CD14-positive monocyte (primary cell): ENCODE data around the gene WARS2. TPM values are rescaled to one million over a fixed set of nuclear protein-coding genes. Genes with fewer than 3 reads are reported as not detected.

Experiments
- DNase-seq, 3 donors: peaks; one replicate each; pipeline ENCODE4 v3.0.0-alpha.2; 2011 to 2022
- H2AFZ ChIP-seq: 2 replicates; pipeline ENCODE4 v1.6.0; 2012; ENCODE audit warnings: mild to moderate bottlenecking, low read depth, low read length, inconsistent platforms; ENCODE audit not compliant: insufficient read depth, poor library complexity, severe bottlenecking
- H3K27ac ChIP-seq, 2 donors: 1 replicate in 1 of 2; 2 replicates in 1 of 2; pipeline ENCODE4 v1.5.1; 2012 to 2013; ENCODE audit warnings: low read length in 2 of 2, control low read depth in 1 of 2, inconsistent platforms in 1 of 2, low read depth in 1 of 2, mild to moderate bottlenecking in 1 of 2
- H3K27me3 ChIP-seq, 2 donors: one replicate each; pipeline versions ENCODE4 v1.6.0 to v1.6.1; 2011 to 2013; ENCODE audit warnings: low read length in 2 of 2; ENCODE audit not compliant: control insufficient read depth in 2 of 2, insufficient read depth in 2 of 2
- H3K36me3 ChIP-seq, 2 donors: replicated peaks in 1 of 2; 1 replicate in 1 of 2; 2 replicates in 1 of 2; pipeline versions ENCODE4 v1.5.1 to v1.6.1; 2012 to 2013; ENCODE audit warnings: low read length in 2 of 2, control low read depth in 1 of 2, inconsistent platforms in 1 of 2, mild to moderate bottlenecking in 1 of 2; ENCODE audit not compliant: insufficient read depth in 2 of 2, control insufficient read depth in 1 of 2
- H3K4me1 ChIP-seq, 2 donors: 1 replicate in 1 of 2; 2 replicates in 1 of 2; pipeline versions ENCODE4 v1.5.1 to v1.6.1; 2012 to 2013; ENCODE audit warnings: low read length in 2 of 2, control low read depth in 1 of 2, inconsistent platforms in 1 of 2, mild to moderate bottlenecking in 1 of 2, moderate library complexity in 1 of 2; ENCODE audit not compliant: insufficient read depth in 2 of 2, control insufficient read depth in 1 of 2
- H3K4me2 ChIP-seq: replicated peaks from 2 replicates; pipeline ENCODE3; 2012; ENCODE audit warnings: low read length, moderate library complexity, mild to moderate bottlenecking; ENCODE audit not compliant: poor library complexity, severe bottlenecking; ENCODE audit errors: extremely low read depth
- H3K4me3 ChIP-seq, 3 experiments: fragments of 200-600 bp in 1 of 3; sonication (generic) in 1 of 3; replicated peaks in 1 of 3; 1 replicate in 2 of 3; 2 replicates in 1 of 3; pipeline ENCODE4 v1.5.1; 2011 to 2013; ENCODE audit warnings: low read length in 3 of 3, mild to moderate bottlenecking in 3 of 3, control low read depth in 2 of 3, low read depth in 2 of 3, inconsistent platforms in 1 of 3, moderate library complexity in 1 of 3
- H3K79me2 ChIP-seq: 2 replicates; pipeline ENCODE4 v1.6.0; 2012; ENCODE audit warnings: mild to moderate bottlenecking, control low read depth, inconsistent platforms, low read length, moderate library complexity; ENCODE audit not compliant: insufficient read depth
- H3K9ac ChIP-seq: 2 replicates; pipeline ENCODE4 v1.6.0; 2017; ENCODE audit warnings: low read length, mild to moderate bottlenecking; ENCODE audit not compliant: insufficient read depth, poor library complexity, severe bottlenecking
- H3K9me3 ChIP-seq, 2 donors: replicated peaks in 1 of 2; 1 replicate in 1 of 2; 2 replicates in 1 of 2; pipeline versions ENCODE4 v1.5.1 to v1.6.1; 2012 to 2013; ENCODE audit warnings: low read length in 2 of 2, control low read depth in 1 of 2; ENCODE audit not compliant: control insufficient read depth in 1 of 2, insufficient read depth in 1 of 2
- H4K20me1 ChIP-seq: 2 replicates; pipeline ENCODE4 v1.6.0; 2012; ENCODE audit warnings: mild to moderate bottlenecking, low read length, control low read depth, moderate library complexity; ENCODE audit not compliant: insufficient read depth
- H3K27ac Mint-ChIP-seq, 7 donors: one replicate each; pipeline ENCODE4 v1.8.0; 2020; ENCODE audit warnings: mild to moderate bottlenecking in 7 of 7, mixed read lengths in 7 of 7, moderate library complexity in 6 of 7, inconsistent platforms in 2 of 7
- H3K27me3 Mint-ChIP-seq, 3 donors: one replicate each; pipeline ENCODE4 v1.8.0; 2021 to 2022; ENCODE audit warnings: low read depth in 3 of 3, mild to moderate bottlenecking in 3 of 3, mixed read lengths in 3 of 3, moderate library complexity in 3 of 3, inconsistent platforms in 1 of 3
- H3K36me3 Mint-ChIP-seq, 2 donors: one replicate each; pipeline ENCODE4 v1.8.0; 2020; ENCODE audit warnings: mixed read lengths in 2 of 2, inconsistent platforms in 1 of 2, mild to moderate bottlenecking in 1 of 2
- H3K4me1 Mint-ChIP-seq: one replicate; pipeline ENCODE4 v1.8.0; 2020; ENCODE audit warnings: mild to moderate bottlenecking, mixed read lengths
- H3K4me3 Mint-ChIP-seq, 2 donors: one replicate each; pipeline ENCODE4 v1.8.0; 2020; ENCODE audit warnings: mild to moderate bottlenecking in 2 of 2, mixed read lengths in 2 of 2, moderate library complexity in 1 of 2
- H3K9me3 Mint-ChIP-seq, 7 donors: one replicate each; pipeline ENCODE4 v1.8.0; 2020 to 2022; ENCODE audit warnings: mixed read lengths in 7 of 7, mild to moderate bottlenecking in 6 of 7, moderate library complexity in 6 of 7, inconsistent platforms in 2 of 7
- CTCF ChIP-seq: fragments of 200-600 bp; IDR thresholded peaks from one replicate; pipeline ENCODE4 v1.8.0; 2022; ENCODE audit warnings: antibody characterized with exemption, mild to moderate bottlenecking
- WGBS: methylation state at CpG from one replicate; pipeline ENCODE4 v1.1.5; 2013; ENCODE audit warnings: missing lambda C conversion rate; ENCODE audit not compliant: insufficient coverage; 5-methylcytosine and 5-hydroxymethylcytosine counted together
- intact Hi-C, 2 donors: fragments of 100-400 bp; cut with micrococcal nuclease; formaldehyde crosslinking; loops; one replicate each; pipeline versions ENCODE4 v1.15.0 to v1.15.1; 2023
- polyA plus RNA-seq, 3 donors: library from polyadenylated mRNA; depleted of rRNA in 1 of 3; unstranded in 2 of 3; stranded (reverse) in 1 of 3; fragments of 300-500 nt in 2 of 3; fragments of >200 nt in 1 of 3; fragmentation: Illumina TruSeq in 2 of 3; gene quantifications; 1 replicate in 2 of 3; 2 replicates in 1 of 3; pipeline ENCODE4 v1.2.3, GENCODE V29; 2012 to 2021

The WARS2 gene
- polyA plus RNA-seq, 3 donors, result 4.6 to 5.1 (median 4.7) TPM

DNA sequence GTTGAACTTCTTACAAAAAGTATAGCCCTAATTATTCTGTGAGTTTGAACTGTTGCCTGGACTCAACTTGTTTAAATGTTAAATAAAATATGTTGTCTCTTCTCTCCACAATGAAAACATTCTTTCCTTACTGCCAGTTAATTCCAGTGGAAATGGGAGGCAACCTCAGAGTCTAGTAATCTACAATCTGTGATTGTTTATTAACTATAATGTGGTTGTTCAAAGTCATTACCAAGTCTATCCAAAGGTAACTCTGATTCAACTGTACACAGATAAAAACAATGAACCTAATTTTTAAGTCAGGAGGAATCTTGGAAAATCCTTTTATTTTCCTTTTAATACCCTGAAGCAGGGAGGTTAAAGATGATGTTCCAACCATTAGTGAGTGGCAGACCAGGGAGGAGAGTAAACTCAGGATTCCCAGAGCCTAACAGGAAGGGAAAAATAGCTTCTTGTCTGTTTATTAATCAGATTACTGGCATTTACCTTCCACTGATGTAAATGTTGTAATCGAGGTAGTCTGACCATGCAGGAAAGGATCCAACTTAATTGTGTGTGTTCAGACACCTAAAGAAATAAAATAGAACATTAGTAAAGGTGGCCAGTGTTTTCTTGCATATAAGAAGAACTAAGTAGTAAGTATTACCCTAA lies 95.2 kb downstream of the WARS2 start:
- Histone ChIP-seq H3K9ac (no peak overlapping the region), H3K27me3 (no peaks in the 10 kb centered on the region), H2AFZ (no peak overlapping the region), H3K36me3 (peaks cover 0 to 9% of the 10 kb centered on the region in 2 donors), H3K9me3 (no peaks in the 10 kb centered on the region), H3K79me2 (no peaks in the 10 kb centered on the region), H3K4me3 (no peak overlapping the region), H3K27ac (no peak overlapping the region), H3K4me1 (no peaks in the 10 kb centered on the region), H4K20me1 (no peaks in the 10 kb centered on the region), H3K4me2 (no peak overlapping the region)
- intact Hi-C loops, result no loop called here
- DNase-seq, result no peak
- no peak for TF ChIP-seq CTCF
- H3K4me1 Mint-ChIP-seq, result no peaks in the 10 kb centered on the region
- no CpG with 5 or more reads among the region's 1 CpG for WGBS
- H3K9me3 Mint-ChIP-seq, result peaks cover 0 to 5% (median 2%) of the 10 kb centered on the region in 7 donors
- H3K27ac Mint-ChIP-seq, result peak overlapping the region in 1 of 7 donors; percentile 17
- peaks cover 23 to 28% of the 10 kb centered on the region in 2 donors for H3K36me3 Mint-ChIP-seq
- H3K27me3 Mint-ChIP-seq, result peaks cover 0 to 3% (median 2%) of the 10 kb centered on the region in 3 donors
- H3K4me3 Mint-ChIP-seq, result no peak overlapping the region

GRCh38 chr1:119040906-119041305 lies 99.5 kb downstream of the WARS2 start:
- Mint-ChIP-seq H3K4me1 (no peaks in the 10 kb centered on the region), H3K27ac (no peak overlapping the region), H3K9me3 (no peaks in the 10 kb centered on the region), H3K27me3 (peaks cover 0 to 1% (median 0%) of the 10 kb centered on the region in 3 donors), H3K4me3 (no peak overlapping the region), H3K36me3 (peaks cover 25 to 27% of the 10 kb centered on the region in 2 donors)
- no peak overlapping the region for H3K4me3 ChIP-seq
- no peaks in the 10 kb centered on the region for H3K4me1 ChIP-seq
- H3K36me3 ChIP-seq, result peaks cover 0 to 9% of the 10 kb centered on the region in 2 donors
- WGBS, result 86% methylated on average over 2 of the region's 2 CpGs
- no peaks in the 10 kb centered on the region for H3K79me2 ChIP-seq
- H3K27me3 ChIP-seq, result no peaks in the 10 kb centered on the region
- no peak for DNase-seq
- no peaks in the 10 kb centered on the region for H3K9me3 ChIP-seq
- no peak overlapping the region for H3K4me2 ChIP-seq
- no peak for TF ChIP-seq CTCF
- H3K27ac ChIP-seq, result no peak overlapping the region
- no peaks in the 10 kb centered on the region for H4K20me1 ChIP-seq
- intact Hi-C loops, result no loop called here
- no peak overlapping the region for H2AFZ ChIP-seq
- no peak overlapping the region for H3K9ac ChIP-seq
